ENCODE measurements around the gene PLEKHG2.
"Not testable (repeated sequence)": the region's sequence is repeated elsewhere in the genome, so short reads cannot be mapped to it uniquely, and the experiment has no call there.

The PLEKHG2 gene

DNA sequence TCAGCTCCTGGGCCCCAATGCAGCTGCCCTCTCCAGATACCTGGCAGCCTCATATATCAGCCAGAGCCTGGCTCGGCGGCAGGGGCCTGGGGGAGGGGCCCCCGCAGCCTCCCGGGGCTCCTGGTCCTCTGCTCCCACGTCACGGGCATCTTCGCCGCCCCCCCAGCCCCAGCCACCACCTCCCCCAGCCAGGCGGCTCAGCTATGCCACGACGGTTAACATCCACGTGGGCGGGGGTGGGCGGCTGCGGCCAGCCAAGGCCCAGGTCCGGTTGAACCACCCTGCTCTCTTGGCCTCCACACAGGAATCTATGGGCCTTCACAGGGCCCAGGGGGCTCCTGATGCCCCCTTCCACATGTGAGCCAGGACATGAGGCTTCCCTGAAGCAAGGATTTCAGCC, 12.5 kb downstream of the PLEKHG2 start:
- no peak for DNase-seq

DNA sequence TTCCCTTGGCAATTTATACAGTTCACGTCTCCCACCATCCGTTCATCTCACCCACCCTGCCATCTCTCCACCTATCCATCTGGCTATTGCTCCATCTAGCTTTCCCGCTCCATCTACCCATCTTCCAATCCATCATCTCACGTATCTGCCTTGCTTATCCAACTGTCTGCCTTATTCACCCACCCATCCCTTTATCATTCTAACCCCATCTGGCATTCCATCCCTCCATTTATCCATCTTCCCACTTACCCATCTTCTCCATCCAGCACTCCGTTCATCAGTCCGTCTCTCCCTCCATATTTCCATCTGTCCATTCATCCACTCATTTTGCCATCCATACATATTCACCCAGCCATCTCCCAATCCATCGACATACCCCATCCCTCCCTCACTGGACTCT, 13.3 kb downstream of the PLEKHG2 start:
- DNase-seq = no peak

DNA sequence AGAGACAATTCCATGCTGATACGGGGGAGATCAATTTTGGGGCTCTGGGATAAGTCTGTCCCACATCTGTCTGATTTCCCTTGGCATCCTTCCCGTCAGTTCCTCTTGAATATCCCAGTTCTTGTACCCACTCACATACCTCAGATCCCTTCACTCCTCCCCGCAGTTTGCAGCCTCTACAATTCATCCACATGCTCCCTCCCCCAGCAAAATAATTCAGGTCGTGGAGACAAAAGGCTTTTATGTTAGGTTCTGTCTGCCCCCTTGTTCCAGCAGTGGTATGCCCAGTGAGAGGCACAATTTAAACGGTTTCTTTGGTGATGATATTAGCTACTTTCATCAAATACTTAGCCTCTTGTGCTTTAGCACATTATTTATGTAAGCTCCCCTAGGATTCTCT, 13.7 kb downstream of the PLEKHG2 start:
- DNase-seq = no peak

DNA sequence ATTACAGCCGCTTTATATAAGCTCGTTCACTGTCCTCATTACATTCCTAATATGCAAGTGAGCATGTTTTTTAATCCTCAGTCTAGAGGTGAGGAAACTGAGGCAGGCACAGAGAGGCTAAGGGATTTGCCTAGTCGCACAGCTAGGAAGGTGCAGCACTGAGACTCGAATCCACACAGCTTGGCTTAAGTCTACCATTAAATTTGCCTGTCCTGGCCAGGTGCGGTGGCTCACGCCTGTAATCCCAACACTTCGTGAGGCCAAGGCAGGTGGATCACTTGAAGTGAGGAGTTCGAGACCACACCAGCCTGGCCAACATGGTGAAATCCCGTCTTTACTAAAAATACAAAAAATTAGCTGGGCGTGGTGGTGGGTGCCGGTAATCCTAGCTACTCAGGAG, 15.2 kb downstream of the PLEKHG2 start:
- DNase-seq = no peak

DNA sequence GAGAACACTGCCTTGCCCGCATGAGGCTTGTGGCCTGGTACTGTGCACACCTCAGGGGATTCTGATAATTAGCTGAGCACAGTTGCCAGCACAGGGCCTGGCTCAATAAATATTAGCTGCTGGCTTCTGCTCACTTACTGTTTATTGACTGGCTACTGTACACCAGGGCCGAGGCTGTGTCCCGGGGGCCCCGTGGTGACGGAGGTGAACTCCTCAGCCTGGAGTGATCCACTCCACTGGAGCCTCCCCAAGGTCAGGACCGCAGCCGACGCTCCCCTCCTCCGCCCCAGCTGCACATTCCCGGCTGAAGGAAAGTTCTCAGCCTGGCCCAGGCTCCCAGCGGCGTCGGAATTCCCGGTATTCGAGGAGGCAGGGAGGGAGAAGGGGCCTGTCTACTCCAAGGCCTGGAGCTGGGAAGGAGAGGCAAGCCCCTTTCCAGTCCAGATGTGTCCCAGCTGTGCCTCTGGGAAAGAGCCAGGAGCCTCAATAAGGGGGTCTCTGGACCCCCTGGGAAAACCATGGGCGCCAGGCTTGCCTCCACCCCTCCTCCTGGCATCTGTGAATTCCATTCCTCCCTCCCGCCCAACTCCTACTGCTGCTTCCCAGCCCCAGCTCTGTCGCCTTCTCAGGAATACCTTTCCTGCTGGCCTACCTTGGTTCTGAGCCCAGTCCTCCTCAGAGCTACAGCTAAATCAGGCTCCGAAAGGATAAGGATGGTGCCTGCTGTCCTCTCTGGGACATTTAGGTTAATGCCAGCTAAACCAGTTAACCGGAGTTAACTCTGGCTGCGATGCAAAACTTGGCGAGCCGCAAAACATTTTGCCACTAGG, 16.0 kb downstream of the PLEKHG2 start:
- no peak for DNase-seq

DNA sequence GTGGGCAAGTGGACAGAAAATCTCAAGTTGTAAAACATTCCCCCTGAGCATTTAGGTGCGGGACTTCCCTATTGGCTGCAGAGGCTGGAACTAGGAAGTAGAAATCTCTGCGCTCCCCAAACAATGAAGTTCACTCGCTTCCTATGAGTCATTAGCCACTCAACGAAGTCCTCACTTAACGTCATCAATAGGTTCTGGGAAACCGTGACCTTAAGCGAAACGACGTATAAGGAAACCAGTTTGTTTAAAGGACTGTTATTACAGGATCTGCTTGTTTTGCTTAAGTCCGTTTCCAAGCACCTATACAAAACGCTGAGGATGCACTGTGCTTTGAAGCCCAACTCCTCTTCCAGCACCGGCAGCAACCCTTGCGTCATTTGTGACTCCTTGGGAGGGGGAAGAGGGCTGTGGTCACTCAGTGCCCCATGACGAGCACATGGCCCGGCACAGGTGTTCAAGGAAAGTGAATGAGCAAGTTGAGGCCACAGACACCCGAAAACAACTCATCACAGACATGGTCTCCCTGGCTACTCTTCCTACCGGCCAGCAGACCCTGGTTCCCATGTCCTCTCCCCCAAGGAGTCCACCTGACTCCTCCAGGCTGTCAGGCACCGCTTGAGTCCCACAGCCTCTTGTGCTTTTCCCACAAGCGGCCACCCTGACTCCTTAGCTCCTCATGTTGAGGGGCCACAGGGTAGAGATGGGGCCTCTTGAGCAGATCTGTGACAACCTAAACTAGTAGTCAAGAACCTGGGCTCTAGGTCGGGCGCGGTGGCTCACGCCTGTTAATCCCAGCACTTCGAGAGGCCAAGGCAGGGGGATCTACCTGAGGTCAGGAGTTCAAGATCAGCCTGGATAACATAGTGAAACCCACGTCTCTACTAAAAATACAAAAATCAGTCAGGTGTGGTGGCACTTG, 18.5 kb downstream of the PLEKHG2 start:
- no peak for DNase-seq

DNA sequence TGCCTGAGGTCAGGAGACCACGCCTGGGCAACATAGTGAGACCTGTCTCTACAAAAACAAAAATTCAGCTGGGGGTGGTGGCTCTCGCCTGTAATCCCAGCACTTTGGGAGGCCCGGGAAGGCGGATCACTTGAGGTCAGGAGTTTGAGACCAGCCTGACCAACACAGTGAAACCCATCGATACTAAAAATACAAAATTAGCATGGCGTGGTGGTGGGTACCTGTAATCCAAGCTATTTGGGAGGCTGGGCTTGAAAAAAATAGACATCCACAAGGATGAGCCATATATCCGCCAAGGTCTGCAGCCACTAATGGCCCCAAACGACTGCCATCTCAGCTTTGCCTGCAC, 20.2 kb downstream of the PLEKHG2 start:
- DNase-seq = no peak

DNA sequence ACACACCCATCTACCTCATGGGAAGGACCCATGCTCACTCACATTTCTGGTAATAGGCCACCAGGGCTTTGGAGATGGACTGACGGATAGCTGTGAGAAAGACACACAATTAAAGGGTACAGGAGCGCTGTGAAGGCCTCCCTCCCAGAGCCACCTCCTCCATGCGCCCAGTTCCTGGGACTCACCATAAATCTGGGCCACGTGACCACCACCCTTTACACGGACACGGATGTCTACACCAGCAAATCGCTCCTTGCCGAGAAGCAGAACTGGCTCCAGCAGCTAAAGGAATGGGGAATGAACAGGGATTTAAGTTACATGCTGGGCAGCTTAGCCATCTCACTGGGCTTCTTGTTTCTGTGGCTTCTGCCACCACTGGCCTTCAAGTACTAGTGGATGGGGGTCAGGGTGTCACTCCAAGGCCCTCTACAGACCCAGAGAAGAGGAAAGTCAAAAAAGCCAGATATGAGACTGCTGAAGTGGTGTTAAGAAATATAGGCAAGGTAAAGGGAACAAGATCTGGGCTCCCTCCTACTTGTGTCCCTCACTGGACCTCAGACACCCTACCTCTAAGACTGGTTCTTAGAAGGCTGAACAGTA, 21.1 kb downstream of the PLEKHG2 start:
- DNase-seq = no peak

DNA sequence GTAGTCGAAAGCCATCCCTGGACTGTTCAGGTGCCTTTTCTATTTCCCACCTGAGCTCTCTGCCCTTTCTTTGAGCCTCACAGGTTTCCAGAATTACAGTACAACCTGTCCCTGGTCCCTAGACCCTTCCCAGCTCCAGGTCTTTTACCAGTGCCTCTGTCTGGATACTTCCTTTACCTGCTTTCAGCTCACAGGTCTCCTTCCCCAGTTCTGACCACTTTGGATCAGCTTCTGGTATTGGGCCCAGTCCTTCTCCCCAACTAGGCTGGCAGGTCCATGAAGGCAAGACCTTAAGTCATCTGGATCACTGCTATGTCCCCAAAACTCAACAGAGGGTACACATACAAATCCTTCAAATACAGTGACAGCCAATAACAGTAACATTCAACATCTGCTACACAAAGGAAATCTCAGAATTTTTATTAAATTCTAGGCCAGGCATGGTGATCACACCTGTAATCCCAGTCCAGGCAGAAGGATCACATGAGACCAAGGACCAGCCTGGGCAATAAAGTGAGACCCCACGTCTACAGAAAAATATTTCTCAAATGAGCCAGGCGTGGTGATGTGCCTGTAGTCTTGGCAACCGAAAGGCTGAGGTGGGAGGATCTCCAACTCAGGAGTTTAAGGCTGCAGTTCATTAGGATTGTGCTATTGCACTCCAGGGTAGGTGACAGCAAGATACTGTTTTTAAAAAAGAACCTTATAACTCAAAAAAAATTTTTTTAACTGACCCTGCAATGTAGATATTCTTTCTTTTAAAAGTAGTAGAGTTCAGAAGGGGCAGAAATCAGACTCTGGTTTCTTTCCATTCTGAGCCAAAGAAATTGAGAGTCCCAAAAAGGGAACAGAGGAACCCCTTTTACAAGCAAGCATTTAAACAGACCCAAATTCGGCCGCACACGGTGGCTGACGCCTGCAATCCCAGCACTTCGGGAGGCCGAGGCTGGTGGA, 21.9 kb downstream of the PLEKHG2 start:
- no peak for DNase-seq

DNA sequence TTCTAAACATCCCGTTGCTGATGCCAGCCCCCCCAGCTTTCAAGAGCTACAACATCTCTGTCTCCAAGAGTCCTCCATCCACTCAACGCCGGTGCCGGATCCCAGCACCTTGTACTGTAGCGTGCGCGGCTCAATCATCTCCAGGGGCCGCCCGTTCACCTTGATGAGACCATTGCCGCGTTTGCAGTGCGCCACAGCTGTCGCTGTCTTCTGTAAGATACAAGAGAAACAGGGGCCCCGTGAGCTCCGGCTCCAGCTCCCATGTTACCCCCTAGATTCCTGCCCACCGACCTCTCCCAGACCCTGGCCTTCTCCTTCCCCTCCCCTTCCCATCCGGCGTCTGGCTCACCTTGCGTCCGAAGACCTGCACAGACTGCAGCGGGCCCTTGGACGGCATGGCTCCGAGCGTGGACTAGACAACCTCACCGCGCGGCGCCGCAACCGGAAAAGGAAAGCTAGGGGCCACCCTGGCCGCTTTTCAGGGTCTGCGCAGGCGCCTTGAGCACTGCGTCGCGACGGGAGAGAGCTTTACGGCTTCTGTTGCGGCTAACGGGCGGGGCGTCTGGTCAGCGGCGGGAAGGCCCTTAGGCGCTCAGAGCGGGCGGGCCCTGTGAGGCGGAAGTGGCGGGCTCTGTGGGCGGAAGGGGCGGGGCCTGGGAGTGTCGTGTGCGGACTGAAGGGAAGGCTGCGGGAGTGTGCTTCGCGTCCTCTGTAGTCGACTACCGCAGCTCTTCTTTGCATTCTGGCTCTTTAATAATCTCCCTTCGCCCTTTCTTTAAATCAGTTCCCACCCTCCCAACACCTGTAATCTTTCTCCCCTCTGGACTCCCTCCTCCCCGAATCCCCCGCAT, 23.3 kb downstream of the PLEKHG2 start, which contains the start of gene RPS16:
Gene RPS16 (minus strand): TSS at position 451 of the 851 bp plus-strand sequence. CDS start 54 bp downstream, at position 397.
- DNase-seq = peak; percentile 98

DNA sequence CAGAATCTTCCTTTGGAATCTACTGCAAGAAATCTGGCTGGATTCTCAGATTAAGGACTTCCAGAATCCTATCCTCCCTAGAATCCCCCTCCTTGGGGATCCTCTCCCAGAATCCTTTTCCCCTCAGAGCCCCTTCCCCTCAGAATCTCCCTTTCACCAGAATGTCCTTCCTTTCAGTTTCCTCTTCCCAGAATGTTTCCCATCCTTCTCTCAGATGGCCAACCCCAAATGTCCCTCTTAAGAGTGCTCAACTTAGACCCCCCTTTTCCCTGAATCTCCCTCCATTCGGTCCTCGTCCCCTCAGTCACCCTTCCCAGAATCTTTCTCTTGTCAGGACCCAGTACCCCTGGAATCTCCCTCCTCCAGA, 23.9 kb downstream of the PLEKHG2 start:
- no peak for DNase-seq

DNA sequence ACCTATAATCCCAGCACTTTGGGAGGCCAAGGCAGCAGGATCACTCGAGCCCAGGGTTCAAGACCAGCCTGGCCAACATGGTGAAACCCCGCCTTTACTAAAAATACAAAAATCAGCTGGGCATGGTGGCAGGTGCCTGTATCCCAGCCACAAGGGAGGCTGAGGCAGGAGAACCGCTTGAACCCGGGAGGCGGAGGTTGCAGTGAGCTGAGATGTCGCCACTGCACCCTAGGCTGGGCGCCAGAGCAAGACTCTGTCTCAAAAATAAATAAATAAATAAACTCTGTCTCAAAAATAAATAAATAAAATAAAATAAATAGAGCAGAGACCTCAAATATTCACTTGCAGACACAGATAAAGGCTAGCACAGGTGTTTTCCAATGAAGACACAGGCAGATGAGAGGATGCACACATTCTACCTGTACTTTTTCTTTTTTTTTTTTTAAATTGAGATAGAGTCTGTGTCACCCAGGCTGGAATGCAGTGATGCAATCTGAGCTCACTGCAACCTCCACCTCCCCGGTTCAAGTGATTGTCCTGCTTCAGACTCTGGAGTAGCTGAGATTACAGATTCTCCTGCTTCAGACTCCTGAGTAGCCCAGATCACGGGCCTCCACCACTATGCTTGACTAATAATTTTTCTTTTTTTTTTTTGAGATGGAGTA, 25.9 kb downstream of the PLEKHG2 start:
- DNase-seq = no peak

DNA sequence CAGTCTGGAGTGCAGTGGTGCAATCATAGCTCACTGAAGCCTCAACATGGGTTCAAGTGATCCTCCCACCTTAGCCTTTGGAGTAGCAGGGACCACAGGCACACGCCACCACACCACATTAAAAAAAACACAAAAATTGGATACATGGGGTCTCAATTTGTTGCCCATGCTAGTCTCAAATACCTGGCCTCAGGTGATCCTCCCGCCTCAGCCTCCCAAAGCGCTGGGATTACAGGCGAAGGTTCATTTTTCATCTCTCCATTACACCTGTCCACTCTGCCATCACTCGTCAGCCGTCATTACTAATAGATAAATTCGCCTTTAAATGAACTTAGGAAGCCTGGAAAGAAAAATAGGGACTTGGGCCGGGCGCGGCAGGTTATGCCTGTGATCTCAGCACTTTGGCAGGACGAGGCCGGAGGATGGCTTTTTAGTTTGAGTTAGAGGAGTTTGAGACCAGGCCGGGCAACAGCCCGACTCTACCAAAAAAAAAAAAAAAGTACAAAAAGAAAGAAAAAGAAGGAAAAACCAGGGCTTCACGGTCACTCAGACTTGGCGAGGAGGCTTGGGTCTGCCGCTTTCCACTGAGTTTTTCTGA, 32.2 kb downstream of the PLEKHG2 start:
- DNase-seq = no peak

DNA sequence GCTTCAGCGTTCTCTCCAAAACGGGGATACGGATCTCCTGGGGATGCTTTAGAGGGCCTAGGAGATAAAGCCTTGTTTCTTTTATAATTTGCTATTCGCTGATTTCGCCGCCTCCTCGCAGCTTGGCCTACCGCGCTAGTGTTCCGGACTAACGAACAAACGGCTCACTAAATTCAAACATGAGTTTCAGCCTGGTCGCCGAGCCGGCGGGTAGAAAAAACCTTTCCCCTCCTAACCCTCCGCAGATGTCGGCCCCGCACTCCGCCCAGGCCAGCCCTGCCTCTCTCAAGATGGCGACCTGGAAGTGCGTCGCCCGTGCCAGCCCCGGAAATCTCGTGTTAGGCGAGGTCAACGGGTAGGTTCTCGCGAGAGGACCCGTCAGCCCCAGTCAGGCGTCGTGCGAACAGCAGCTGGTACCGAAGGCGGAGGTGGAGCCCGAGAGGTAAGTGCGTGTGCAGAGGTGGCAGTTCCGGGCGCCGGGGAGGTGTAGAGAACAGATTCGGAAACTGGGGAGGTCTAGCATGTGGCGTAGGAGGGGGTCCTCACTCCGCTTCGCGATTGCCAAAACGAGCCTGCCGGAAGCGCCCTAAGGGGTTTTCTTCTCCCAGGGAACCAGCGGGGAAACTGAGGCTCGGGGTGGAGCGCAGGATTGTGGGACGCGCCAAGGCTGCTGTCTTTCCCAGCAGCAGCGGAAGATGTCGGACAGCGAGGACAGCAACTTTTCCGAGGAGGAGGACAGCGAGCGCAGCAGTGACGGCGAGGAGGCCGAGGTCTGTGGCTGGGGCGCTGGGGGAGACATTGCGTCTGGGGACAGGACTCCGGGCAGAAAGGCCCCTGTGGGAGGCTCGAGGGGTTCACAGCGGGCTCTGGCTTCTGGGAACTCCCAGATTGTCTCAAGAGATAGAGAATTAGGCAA, 33.0 kb downstream of the PLEKHG2 start, which contains the start of gene SUPT5H:
Gene SUPT5H (plus strand): TSS at position 387 of the 916 bp plus-strand sequence. CDS start 309 bp downstream, at position 696.
- DNase-seq = peak; percentile 93

DNA sequence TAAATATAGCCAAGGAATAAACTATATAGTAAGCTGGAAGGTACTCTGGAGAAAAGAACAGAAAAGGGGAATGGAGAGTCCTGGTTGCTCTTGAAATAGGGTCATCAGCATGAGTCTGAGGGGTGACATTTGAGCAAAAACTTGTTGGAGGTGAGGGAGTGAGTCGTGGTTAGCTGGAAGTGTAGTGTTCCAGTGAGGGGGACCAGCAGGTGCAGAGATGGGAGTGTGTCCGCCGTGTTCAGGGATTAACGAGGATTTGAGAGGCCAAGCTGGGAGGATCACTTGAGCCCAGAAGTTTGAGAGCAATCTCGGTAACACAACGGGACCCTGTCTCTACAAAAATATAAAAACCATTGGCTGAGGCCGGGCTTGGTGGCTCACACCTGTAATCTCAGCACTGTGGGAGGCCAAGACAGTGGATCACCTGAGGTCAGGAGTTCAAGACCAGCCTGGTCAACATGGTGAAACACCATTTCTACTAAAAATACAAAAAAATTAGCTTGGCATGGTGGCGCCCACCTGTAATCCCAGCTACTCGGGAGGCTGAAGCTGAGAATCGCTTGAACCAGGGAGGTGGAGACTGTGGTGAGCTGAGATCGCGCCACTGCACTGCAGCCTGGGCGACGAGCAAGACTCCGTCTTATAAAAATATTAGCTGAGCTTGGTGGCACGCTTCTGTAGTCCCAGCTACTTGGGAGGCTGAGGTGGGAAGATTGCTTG, 34.1 kb downstream of the PLEKHG2 start:
- no peak for DNase-seq

DNA sequence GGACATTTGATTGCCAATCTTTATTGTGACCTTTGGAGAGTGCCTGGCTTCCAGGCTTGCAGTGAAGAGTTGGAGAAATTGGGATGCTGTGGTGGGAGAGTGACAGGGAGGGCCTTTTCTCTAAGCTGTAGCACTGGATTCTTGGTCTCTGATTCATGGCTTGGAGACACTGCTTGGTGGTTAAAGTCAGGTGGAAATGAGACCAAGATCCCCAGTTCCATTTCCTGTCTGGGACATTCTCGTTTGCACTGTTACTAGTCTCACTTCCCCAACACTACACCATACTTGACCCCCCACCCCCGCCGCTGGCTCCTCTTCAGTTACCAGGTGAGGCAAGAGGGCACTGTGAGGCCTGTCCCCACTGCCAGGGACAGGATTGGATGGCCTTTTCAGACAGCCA, 35.8 kb downstream of the PLEKHG2 start:
- DNase-seq = no peak

DNA sequence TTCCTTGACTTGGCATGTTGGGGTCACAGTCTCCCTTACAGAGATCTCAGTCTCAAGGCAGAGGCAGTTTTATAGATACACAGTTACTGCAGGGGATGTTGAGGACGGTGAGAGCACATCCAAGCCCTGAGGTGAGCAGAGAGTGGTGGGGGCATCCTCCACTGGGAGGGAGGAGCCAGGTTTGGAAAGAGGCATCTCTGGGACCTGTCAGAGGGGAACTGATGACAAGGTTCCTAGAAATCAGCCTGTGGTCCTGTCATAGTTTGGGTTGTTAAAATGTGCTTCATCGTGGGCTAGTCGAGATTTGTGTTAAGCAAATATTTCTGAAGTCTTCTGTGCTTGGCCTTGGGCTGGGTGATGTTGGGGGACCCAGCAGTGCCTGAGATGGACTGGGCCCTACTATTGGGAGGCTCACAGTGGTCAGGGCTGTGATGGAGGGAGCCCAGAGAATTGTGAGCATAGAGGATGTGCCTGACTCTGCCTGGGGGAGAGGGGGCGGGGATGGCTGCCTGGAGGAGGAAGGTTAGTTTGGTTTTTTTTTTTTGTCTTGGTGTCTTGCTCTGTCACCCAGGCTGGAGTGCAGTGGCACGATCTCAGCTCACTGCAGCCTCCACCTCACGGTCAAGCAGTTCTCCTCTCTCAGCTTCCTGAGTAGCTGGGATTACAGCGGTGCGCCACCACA, 36.8 kb downstream of the PLEKHG2 start:
- no peak for DNase-seq

DNA sequence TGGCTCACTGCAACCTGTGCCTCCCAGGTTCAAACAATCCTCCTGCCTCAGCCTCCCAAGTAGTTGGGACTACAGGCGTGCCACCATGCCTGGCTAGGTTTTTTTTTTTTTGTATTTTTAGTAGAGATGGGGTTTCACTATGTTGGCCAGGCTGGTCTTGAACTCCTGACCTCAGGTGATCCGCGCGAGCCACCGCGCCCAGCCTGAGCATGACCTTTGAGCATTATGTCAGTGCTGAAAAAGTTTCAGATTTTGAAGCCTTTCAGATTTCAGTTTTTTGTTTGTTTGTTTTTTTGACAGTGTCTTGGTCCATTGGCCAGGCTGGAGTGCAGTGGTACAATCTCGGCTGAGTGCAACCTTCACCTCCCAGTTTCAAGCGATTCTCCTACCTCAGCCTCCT, 38.8 kb downstream of the PLEKHG2 start:
- not testable (repeated sequence) for DNase-seq

Data from NCI-H446 treated with DMSO at 0.1 percent for 48 hours (cell line).